Raji (cell line): ENCODE results near the gene ALDH1A2.

Source experiments
- POLR2A ChIP-seq: IDR thresholded peaks from 2 replicates; pipeline ENCODE4 v1.6.1; 2011; ENCODE audit warnings: low read depth, low read length, control low read depth; ENCODE audit not compliant: insufficient read depth

Gene ALDH1A2

GRCh38 chr15:57947282-57947681 is 118.2 kb downstream of the ALDH1A2 start:
- no peak for TF ChIP-seq POLR2A

- TF ChIP-seq POLR2A, result no peak
These were observed 118.9 kb downstream of the ALDH1A2 start for GRCh38 chr15:57946491-57947048.

DNA sequence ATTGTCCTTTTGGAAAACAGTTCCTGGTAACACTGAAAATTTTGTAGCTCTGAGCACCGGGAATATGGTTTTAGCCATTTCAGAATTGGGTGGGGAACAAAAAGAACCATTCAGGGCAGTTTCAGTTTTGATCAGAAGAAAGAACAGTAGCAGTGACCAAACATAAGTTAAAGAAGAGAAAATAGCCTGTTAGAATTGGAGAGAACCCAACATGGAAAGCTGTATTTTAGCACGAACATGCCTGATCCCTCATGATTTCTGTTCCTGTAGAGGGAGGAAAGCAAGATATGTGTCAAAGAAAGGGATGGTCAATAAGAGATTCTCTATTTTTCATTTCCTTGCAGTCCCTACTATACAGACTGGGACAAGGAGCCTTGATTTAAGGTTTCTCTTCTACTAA is 119.9 kb downstream of the ALDH1A2 start:
- no peak for TF ChIP-seq POLR2A

GRCh38 chr15:57943754-57944420 is 121.6 kb downstream of the ALDH1A2 start:
- TF ChIP-seq POLR2A, result no peak

DNA sequence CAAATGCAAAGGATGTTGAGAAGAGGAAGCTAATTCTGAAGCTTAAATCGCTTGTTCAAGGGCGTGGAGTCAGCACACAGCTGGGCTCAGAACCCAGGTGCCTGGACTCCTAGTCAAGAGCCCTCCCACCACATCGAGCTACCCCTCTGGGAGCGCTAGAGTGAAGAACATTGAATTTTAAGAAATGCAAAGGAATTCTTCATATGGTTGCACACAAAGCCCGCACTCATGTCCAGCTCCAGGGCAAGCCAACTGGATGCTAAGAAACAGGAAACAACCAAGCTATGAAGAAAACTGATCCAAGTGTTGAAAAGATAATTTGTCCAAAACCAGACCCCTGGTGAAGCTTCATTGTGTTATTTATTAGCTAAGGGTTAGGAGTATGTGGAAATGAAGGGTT is 122.3 kb downstream of the ALDH1A2 start:
- TF ChIP-seq POLR2A, result no peak

- TF ChIP-seq POLR2A, result no peak
These were observed 123.7 kb downstream of the ALDH1A2 start for GRCh38 chr15:57941816-57942215.

GRCh38 chr15:57932348-57932747 is 133.2 kb downstream of the ALDH1A2 start:
- TF ChIP-seq POLR2A, result no peak

DNA sequence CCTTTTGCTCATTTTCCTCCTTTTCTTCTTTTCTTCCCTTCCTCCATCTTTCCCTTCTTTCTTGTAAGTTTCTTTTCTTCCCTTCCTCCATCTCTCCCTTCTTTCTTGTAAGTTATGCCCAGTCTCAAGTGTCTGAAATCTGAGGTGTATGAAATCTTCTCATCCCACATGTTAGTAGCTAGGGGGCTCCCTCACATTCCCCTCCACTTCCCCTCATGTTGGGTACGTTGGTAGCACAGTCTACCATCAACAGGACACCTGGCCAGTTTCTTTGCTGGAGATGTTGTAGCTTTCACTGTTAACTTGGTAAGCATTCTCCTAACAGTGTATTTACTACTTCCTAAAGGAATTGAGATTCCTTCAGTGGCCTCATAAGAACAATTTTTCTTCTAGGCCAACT is 133.9 kb downstream of the ALDH1A2 start:
- TF ChIP-seq POLR2A, result no peak

GRCh38 chr15:57927091-57927631 is 138.3 kb downstream of the ALDH1A2 start:
- TF ChIP-seq POLR2A, result no peak

- TF ChIP-seq POLR2A, result no peak
These were observed 139.9 kb downstream of the ALDH1A2 start for GRCh38 chr15:57925650-57926049.

- no peak for TF ChIP-seq POLR2A
These were observed 140.9 kb downstream of the ALDH1A2 start for GRCh38 chr15:57924598-57924997.

DNA sequence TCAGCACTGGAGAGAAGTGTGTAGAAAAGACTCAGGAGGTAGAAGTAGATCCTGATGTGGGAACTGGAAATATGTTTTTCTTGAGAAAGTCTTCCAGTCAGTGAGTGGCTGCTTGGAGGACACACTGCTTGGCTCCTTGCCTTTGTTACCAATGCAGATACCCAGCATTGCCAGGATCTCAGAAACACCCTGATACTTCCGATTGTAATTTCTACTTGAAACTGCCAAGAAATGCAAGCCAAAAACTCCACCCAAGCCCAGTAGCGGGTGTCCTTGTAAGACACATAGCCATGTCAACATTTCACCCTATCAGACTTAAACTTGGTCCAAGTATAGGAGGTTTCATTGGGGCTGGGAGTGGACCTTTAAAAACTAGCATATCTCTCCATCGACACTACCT is 141.8 kb downstream of the ALDH1A2 start:
- no peak for TF ChIP-seq POLR2A

DNA sequence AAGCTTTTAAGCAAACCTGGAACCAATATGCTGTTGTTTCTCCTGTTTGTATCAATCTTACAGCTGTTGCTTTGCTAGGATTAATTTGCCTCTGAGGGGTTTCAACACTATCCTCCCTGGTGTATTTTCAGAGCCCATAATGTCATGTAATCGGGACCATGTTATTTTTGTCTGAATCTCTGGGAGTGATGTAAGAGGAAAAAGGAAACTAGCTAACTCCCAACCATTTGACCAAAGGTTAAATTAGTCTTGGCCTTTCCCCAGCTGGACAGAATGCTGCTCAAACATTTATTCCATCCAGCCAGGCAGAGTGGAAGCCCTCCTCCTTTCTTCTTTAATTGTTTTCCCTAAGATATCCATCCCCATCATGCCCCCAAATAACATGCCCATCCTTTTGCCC is 142.2 kb downstream of the ALDH1A2 start:
- no peak for TF ChIP-seq POLR2A

- no peak for TF ChIP-seq POLR2A
These were observed 142.7 kb downstream of the ALDH1A2 start for GRCh38 chr15:57922776-57923175.

- TF ChIP-seq POLR2A, result no peak
These were observed 144.1 kb downstream of the ALDH1A2 start for GRCh38 chr15:57921371-57921770.

- no peak for TF ChIP-seq POLR2A
These were observed 144.6 kb downstream of the ALDH1A2 start for GRCh38 chr15:57920911-57921310.

DNA sequence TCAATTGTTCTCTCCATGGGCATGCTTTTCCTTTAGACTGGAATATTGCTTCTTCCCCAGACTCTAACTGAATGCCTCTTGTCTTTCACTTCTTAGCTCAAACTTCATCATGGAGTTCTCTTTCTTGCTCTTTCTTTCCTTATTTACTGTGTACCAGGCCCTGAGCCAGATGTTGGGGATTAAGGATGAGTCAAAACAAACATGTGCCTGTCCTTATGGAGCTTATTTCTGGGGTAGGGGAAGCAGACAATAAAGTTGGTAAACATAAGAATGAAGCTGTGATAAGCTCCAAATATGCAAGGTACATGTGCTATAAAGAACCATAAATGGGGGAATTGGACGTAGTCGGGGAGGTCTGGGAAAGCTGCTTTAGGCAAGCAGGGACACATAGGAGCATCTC is 145.8 kb downstream of the ALDH1A2 start:
- TF ChIP-seq POLR2A, result no peak
